Adrenal gland (tissue), 5 donors: Measurements from ENCODE around the gene SLC5A9.

Experiments used
- CTCF ChIP-seq, 6 experiments: fragments of 450-650 bp in 4 of 6; fragments of 200-600 bp in 2 of 6; sonication (generic) in 1 of 6; IDR thresholded peaks; 1 replicate in 5 of 6; 2 replicates in 1 of 6; pipeline versions ENCODE4 v1.5.1 to v1.8.0; 2016 to 2021; ENCODE audit warnings: antibody characterized with exemption in 6 of 6, mild to moderate bottlenecking in 2 of 6, moderate library complexity in 1 of 6
- POLR2A ChIP-seq, 2 donors: fragments of 450-650 bp; IDR thresholded peaks; one replicate each; pipeline ENCODE4 v1.6.1; 2017; ENCODE audit warnings: antibody characterized with exemption in 2 of 2, mild to moderate bottlenecking in 2 of 2, moderate library complexity in 1 of 2
- donor health status: DM: no; HTN: no; CAD: no.

DNA sequence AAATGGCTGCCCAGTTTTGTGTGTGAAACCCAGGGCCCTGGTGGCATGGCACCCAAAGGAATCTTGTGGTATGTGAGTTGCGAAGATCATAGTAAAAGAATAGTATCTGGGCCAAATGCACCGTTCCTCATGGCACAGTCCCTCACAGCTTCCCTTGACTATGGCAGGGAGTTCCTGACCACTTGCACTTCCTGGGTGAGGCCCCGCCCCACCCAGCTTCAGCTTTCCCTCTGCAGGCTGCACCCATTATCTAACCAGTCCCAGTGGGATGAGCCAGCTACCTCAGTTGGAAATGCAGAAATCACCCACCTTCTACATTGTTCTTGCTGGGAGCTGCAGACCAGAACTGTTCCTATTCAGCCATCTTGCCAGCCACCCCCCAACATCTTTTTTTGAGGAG is 63.0 kb downstream of the SLC5A9 start:
- TF ChIP-seq CTCF (IDR thresholded peaks at IDR 0.05): no peak
- TF ChIP-seq POLR2A (IDR thresholded peaks at IDR 0.05): no peak
